ENCODE measurements around the gene MADD. TPM values are rescaled to one million over a fixed set of nuclear protein-coding genes. Genes with fewer than 3 reads are reported as not detected.

The MADD gene
- polyA plus RNA-seq, 1 donor = 49.8 TPM

- no CpG with 5 or more reads among the region's 5 CpGs for WGBS (ENCODE audit: insufficient coverage, low lambda C conversion rate)
- DNase-seq = no peak
- Histone ChIP-seq H3K4me3 (ENCODE audit: low read length) (no peak overlapping the region), H3K36me3 (ENCODE audit: control insufficient read depth, insufficient read depth, low read length) (no peaks in the 10 kb centered on the region), H3K4me1 (ENCODE audit: control insufficient read depth, insufficient read depth, low read length) (peaks cover 3% of the 10 kb centered on the region), H3K27ac (ENCODE audit: low read length) (no peak overlapping the region), H3K27me3 (ENCODE audit: control insufficient read depth, insufficient read depth, low read length) (no peaks in the 10 kb centered on the region), H3K9me3 (ENCODE audit: control insufficient read depth, low read depth, low read length) (no peaks in the 10 kb centered on the region)
Measured at GRCh38 chr11:47374720-47375019, 104.7 kb downstream of the MADD start.

- H3K9me3 ChIP-seq (ENCODE audit: control insufficient read depth, low read depth, low read length) = no peaks in the 10 kb centered on the region
- no peak for DNase-seq
- H3K36me3 ChIP-seq (ENCODE audit: control insufficient read depth, insufficient read depth, low read length) = no peaks in the 10 kb centered on the region
- no peak overlapping the region for H3K27ac ChIP-seq (ENCODE audit: low read length)
- no peak overlapping the region for H3K4me3 ChIP-seq (ENCODE audit: low read length)
- 100% methylated on average over 2 of the region's 8 CpGs for WGBS (ENCODE audit: insufficient coverage, low lambda C conversion rate)
- no peaks in the 10 kb centered on the region for H3K27me3 ChIP-seq (ENCODE audit: control insufficient read depth, insufficient read depth, low read length)
- peaks cover 3% of the 10 kb centered on the region for H3K4me1 ChIP-seq (ENCODE audit: control insufficient read depth, insufficient read depth, low read length)
Measured at GRCh38 chr11:47375020-47375419, 105.1 kb downstream of the MADD start.

GRCh38 chr11:47375546-47376085 lies 105.7 kb downstream of the MADD start:
- H3K4me1 ChIP-seq (ENCODE audit: control insufficient read depth, insufficient read depth, low read length) = peaks cover 3% of the 10 kb centered on the region
- no peak overlapping the region for H3K4me3 ChIP-seq (ENCODE audit: low read length)

GRCh38 chr11:47376107-47376524 lies 106.2 kb downstream of the MADD start:
- H3K4me1 ChIP-seq (ENCODE audit: control insufficient read depth, insufficient read depth, low read length) = peaks cover 3% of the 10 kb centered on the region
- H3K27me3 ChIP-seq (ENCODE audit: control insufficient read depth, insufficient read depth, low read length) = no peaks in the 10 kb centered on the region
- H3K27ac ChIP-seq (ENCODE audit: low read length) = no peak overlapping the region
- no peaks in the 10 kb centered on the region for H3K36me3 ChIP-seq (ENCODE audit: control insufficient read depth, insufficient read depth, low read length)
- no peak overlapping the region for H3K4me3 ChIP-seq (ENCODE audit: low read length)
- WGBS (ENCODE audit: insufficient coverage, low lambda C conversion rate) = no CpG with 5 or more reads among the region's 8 CpGs
- H3K9me3 ChIP-seq (ENCODE audit: control insufficient read depth, low read depth, low read length) = no peaks in the 10 kb centered on the region
- no peak for DNase-seq

More at GRCh38 chr11:47375546-47376085, 105.7 kb downstream of the MADD start:
- Histone ChIP-seq H3K36me3 (ENCODE audit: control insufficient read depth, insufficient read depth, low read length) (no peaks in the 10 kb centered on the region), H3K9me3 (ENCODE audit: control insufficient read depth, low read depth, low read length) (no peaks in the 10 kb centered on the region), H3K27ac (ENCODE audit: low read length) (no peak overlapping the region), H3K27me3 (ENCODE audit: control insufficient read depth, insufficient read depth, low read length) (no peaks in the 10 kb centered on the region)
- WGBS (ENCODE audit: insufficient coverage, low lambda C conversion rate) = no CpG with 5 or more reads among the region's 13 CpGs
- DNase-seq = no peak

- no peak overlapping the region for H3K27ac ChIP-seq (ENCODE audit: low read length)
- peaks cover 3% of the 10 kb centered on the region for H3K4me1 ChIP-seq (ENCODE audit: control insufficient read depth, insufficient read depth, low read length)
- H3K27me3 ChIP-seq (ENCODE audit: control insufficient read depth, insufficient read depth, low read length) = no peaks in the 10 kb centered on the region
- no peaks in the 10 kb centered on the region for H3K9me3 ChIP-seq (ENCODE audit: control insufficient read depth, low read depth, low read length)
- no CpG with 5 or more reads among the region's 14 CpGs for WGBS (ENCODE audit: insufficient coverage, low lambda C conversion rate)
- peak overlapping the region; percentile 21 for H3K4me3 ChIP-seq (ENCODE audit: low read length)
- H3K36me3 ChIP-seq (ENCODE audit: control insufficient read depth, insufficient read depth, low read length) = no peaks in the 10 kb centered on the region
- no peak for DNase-seq
Measured at GRCh38 chr11:47376525-47377371, 106.8 kb downstream of the MADD start.

- no peak overlapping the region for H3K27ac ChIP-seq (ENCODE audit: low read length)
Measured at GRCh38 chr11:47377571-47378009, 107.7 kb downstream of the MADD start.

GRCh38 chr11:47378010-47378835 lies 108.3 kb downstream of the MADD start, which contains the start of gene SPI1:
Gene SPI1 (minus strand): TSS chr11:47378547. CDS start chr11:47378353, 194 bp downstream.
- Histone ChIP-seq H3K9me3 (ENCODE audit: control insufficient read depth, low read depth, low read length) (no peaks in the 10 kb centered on the region), H3K4me3 (ENCODE audit: low read length) (peak within 1 kb of the TSS; percentile 28), H3K4me1 (ENCODE audit: control insufficient read depth, insufficient read depth, low read length) (peaks cover 3% of the 10 kb centered on the region), H3K27me3 (ENCODE audit: control insufficient read depth, insufficient read depth, low read length) (no peaks in the 10 kb centered on the region), H3K27ac (ENCODE audit: low read length) (no peak within 1 kb of the TSS), H3K36me3 (ENCODE audit: control insufficient read depth, insufficient read depth, low read length) (no peaks in the 10 kb centered on the region)
- DNase-seq = no peak
- no CpG with 5 or more reads among the region's 31 CpGs for WGBS (ENCODE audit: insufficient coverage, low lambda C conversion rate)

More at GRCh38 chr11:47377571-47378009, 107.7 kb downstream of the MADD start:
- peaks cover 3% of the 10 kb centered on the region for H3K4me1 ChIP-seq (ENCODE audit: control insufficient read depth, insufficient read depth, low read length)
- WGBS (ENCODE audit: insufficient coverage, low lambda C conversion rate) = no CpG with 5 or more reads among the region's 5 CpGs
- no peak for DNase-seq
- H3K4me3 ChIP-seq (ENCODE audit: low read length) = peak overlapping the region; percentile 28
- no peaks in the 10 kb centered on the region for H3K9me3 ChIP-seq (ENCODE audit: control insufficient read depth, low read depth, low read length)
- H3K36me3 ChIP-seq (ENCODE audit: control insufficient read depth, insufficient read depth, low read length) = no peaks in the 10 kb centered on the region
- no peaks in the 10 kb centered on the region for H3K27me3 ChIP-seq (ENCODE audit: control insufficient read depth, insufficient read depth, low read length)

- Histone ChIP-seq H3K27ac (ENCODE audit: low read length) (no peak overlapping the region), H3K9me3 (ENCODE audit: control insufficient read depth, low read depth, low read length) (no peaks in the 10 kb centered on the region), H3K4me1 (ENCODE audit: control insufficient read depth, insufficient read depth, low read length) (peaks cover 3% of the 10 kb centered on the region), H3K4me3 (ENCODE audit: low read length) (no peak overlapping the region), H3K36me3 (ENCODE audit: control insufficient read depth, insufficient read depth, low read length) (no peaks in the 10 kb centered on the region), H3K27me3 (ENCODE audit: control insufficient read depth, insufficient read depth, low read length) (no peaks in the 10 kb centered on the region)
- DNase-seq = no peak
Measured at GRCh38 chr11:47378836-47379170, 108.9 kb downstream of the MADD start.

- Histone ChIP-seq H3K27ac (ENCODE audit: low read length) (no peak overlapping the region), H3K9me3 (ENCODE audit: control insufficient read depth, low read depth, low read length) (no peaks in the 10 kb centered on the region), H3K4me1 (ENCODE audit: control insufficient read depth, insufficient read depth, low read length) (peaks cover 3% of the 10 kb centered on the region), H3K4me3 (ENCODE audit: low read length) (no peak overlapping the region), H3K36me3 (ENCODE audit: control insufficient read depth, insufficient read depth, low read length) (no peaks in the 10 kb centered on the region), H3K27me3 (ENCODE audit: control insufficient read depth, insufficient read depth, low read length) (no peaks in the 10 kb centered on the region)
- DNase-seq = no peak
- 73% methylated on average over 1 of the region's 2 CpGs for whole genome bisulfite sequencing (ENCODE audit: insufficient coverage, low lambda C conversion rate)
Measured at GRCh38 chr11:47379317-47379716, 109.4 kb downstream of the MADD start.

All from large intestine (tissue), 3 donors.